Esophagus squamous epithelium (tissue), 5 donors: Measurements from ENCODE around the gene TSC1. TPM values are rescaled to one million over a fixed set of nuclear protein-coding genes. Genes with fewer than 3 reads are reported as not detected.

Experiments used
- DNase-seq: peaks from one replicate; lab custom pipeline; 2025; lab: John Stamatoyannopoulos, UW
- H3K27ac ChIP-seq, 4 donors: fragments of 200-600 bp; sonication (generic); one replicate each; pipeline ENCODE4 v1.5.1; 2016 to 2019; ENCODE audit warnings: mild to moderate bottlenecking in 1 of 4
- H3K27me3 ChIP-seq, 4 donors: fragments of 200-600 bp; sonication (generic); 1 replicate in 3 of 4; 2 replicates in 1 of 4; pipeline versions ENCODE4 v1.5.1 to v1.6.0; 2017 to 2021; ENCODE audit warnings: antibody characterized with exemption in 1 of 4
- H3K36me3 ChIP-seq, 3 donors: fragments of 200-600 bp; sonication (generic); one replicate each; pipeline ENCODE4 v1.5.1; 2016 to 2019
- H3K4me1 ChIP-seq, 3 donors: fragments of 200-600 bp; sonication (generic); one replicate each; pipeline ENCODE4 v1.5.1; 2017 to 2019
- H3K4me3 ChIP-seq, 4 donors: fragments of 200-600 bp; sonication (generic); 1 replicate in 3 of 4; 2 replicates in 1 of 4; pipeline ENCODE4 v1.5.1; 2016 to 2019; ENCODE audit warnings: mild to moderate bottlenecking in 2 of 4, moderate library complexity in 1 of 4
- H3K9me3 ChIP-seq, 3 donors: fragments of 200-600 bp; sonication (generic); one replicate each; pipeline ENCODE4 v1.5.1; 2016 to 2019
- POLR2A ChIP-seq, 4 donors: fragments of 450-650 bp; IDR thresholded peaks; one replicate each; pipeline ENCODE4 v1.6.1; 2017; ENCODE audit warnings: antibody characterized with exemption in 4 of 4, mild to moderate bottlenecking in 4 of 4, moderate library complexity in 3 of 4
- WGBS, 2 donors: methylation state at CpG; one replicate each; pipeline ENCODE4 v1.1.5; 2018; 5-methylcytosine and 5-hydroxymethylcytosine counted together
- intact Hi-C: fragments of 100-400 bp; cut with DNase I; formaldehyde crosslinking; loops from one replicate; pipeline ENCODE4 v1.15.0; 2022
- total RNA-seq, 4 donors: library from RNA; depleted of rRNA; stranded (reverse); fragments of >200 nt; gene quantifications; one replicate each; pipeline ENCODE4 v1.1.0, GENCODE V29; 2016
- TF ChIP-seq, protein P1 (sequence below), 6 experiments: fragments of 450-650 bp in 4 of 6; fragments of 200-600 bp in 2 of 6; sonication (generic) in 2 of 6; IDR thresholded peaks; one replicate each; pipeline ENCODE4 v1.5.1; 2016 to 2019; ENCODE audit warnings: antibody characterized with exemption in 6 of 6, mild to moderate bottlenecking in 4 of 6, moderate library complexity in 4 of 6
- donor health status: DM: yes; HTN: yes; CAD: no.

The TSC1 gene
- total RNA-seq, 4 donors from 2014 or later = 18.8 to 38.7 (median 25.7) TPM

DNA sequence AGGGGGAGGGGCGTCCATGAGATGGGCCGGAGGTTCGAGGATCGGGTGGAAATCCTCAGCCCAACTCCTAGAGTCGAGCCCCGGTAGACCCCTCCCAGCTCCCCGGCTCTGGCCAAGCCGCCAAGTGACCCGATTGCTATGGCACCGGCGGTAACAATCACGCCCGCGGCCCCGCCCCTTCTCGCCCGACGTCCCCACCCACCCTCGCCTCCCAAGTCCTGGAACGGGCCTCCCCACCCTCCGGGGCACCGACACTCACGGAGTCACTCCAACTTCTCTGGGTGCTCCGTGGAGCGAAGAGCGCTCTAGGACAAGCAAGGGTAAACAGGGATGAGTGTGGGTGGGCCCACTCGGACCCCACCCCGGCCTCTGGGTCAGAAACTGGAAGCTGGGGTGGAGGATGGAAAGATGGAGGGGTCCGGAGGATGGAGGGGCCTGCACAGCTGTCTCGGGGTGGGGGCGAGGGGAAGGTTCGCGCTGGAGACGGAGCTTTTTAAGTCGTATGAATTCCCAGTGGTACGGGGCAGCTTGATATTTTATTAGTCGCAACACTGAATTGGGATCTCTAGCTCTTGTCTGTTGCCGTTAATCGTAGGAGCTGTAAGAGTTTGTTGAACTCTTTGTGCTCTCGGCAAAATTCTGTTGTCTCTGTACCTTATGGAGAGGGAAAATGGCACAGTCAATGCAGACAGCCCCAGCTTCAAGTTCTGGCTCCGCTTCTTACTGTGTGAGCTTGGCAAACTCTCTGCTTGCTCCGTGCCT is 65.5 kb downstream of the TSC1 start, which contains the start of gene SPACA9:
TSS of gene SPACA9 (plus strand) at position 204 of the 762 bp plus-strand sequence. CDS start 5,050 bp downstream, outside the sequence.
- Histone ChIP-seq H3K4me1 (peaks cover 6 to 33% (median 13%) of the 10 kb centered on the region in 3 donors), H3K36me3 (peaks cover 0 to 2% (median 0%) of the 10 kb centered on the region in 3 donors), H3K9me3 (no peaks in the 10 kb centered on the region), H3K27ac (peak within 1 kb of the TSS; percentile 89 to 97 (median 93)), H3K27me3 (no peaks in the 10 kb centered on the region), H3K4me3 (peak within 1 kb of the TSS; percentile 78 to 91 (median 82))
- DNase-seq = no peak
- WGBS, 2 donors = 27 to 44% methylated on average over 17 to 18 of the region's 42 CpGs
- TF ChIP-seq, protein P1, sequence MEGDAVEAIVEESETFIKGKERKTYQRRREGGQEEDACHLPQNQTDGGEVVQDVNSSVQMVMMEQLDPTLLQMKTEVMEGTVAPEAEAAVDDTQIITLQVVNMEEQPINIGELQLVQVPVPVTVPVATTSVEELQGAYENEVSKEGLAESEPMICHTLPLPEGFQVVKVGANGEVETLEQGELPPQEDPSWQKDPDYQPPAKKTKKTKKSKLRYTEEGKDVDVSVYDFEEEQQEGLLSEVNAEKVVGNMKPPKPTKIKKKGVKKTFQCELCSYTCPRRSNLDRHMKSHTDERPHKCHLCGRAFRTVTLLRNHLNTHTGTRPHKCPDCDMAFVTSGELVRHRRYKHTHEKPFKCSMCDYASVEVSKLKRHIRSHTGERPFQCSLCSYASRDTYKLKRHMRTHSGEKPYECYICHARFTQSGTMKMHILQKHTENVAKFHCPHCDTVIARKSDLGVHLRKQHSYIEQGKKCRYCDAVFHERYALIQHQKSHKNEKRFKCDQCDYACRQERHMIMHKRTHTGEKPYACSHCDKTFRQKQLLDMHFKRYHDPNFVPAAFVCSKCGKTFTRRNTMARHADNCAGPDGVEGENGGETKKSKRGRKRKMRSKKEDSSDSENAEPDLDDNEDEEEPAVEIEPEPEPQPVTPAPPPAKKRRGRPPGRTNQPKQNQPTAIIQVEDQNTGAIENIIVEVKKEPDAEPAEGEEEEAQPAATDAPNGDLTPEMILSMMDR (IDR thresholded peaks at IDR 0.05) = no peak
- TF ChIP-seq POLR2A (IDR thresholded peaks at IDR 0.05) = peak in 1 of 4 donors; percentile 12
- intact Hi-C loops = no loop called here

DNA sequence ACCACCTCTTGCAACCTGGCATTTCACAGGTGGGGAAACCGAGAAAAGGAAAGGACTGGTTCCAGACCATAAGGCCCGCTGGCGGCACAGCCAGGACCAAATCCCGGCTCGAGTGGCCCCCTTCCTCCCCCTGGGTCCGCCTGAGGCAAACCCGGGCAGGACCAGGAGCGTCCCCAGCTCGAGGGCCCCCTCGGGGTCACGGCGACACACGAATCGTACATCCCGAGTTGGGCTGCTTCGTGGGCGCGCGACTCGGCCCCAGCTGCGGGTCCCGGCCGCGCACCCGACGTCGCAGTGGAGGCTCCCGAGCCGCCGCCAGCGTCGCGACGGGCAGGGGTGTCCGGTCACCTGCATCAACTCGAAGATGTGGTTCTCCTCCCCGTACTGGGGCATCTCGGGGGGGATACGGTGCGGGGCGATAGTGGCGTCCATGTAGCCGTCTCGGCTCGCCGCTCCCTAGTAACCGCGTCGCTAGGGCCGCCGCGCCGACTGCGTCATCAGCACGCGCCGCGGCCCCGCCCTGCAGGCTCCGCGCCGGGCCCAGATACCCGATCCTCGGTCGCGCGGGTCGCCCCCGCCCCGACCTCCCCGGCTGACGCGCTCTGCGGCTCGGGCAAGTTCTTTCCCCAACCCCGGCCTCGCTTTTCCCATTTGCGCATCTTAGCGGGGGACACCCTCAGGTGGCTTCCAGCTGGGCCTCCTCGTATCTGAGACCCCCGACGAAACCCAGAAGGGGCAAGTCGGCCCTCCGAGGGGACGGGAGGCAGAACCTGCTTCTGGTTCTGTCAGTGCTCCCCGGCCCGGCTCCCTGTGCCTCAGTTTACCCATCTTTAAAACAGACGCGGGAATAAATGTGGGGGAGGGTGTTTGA is 66.4 kb downstream of the TSC1 start, which contains the start of gene AK8:
TSS of gene AK8 (minus strand) at position 461 of the 871 bp plus-strand sequence. CDS start at position 432, 29 bp downstream.
- no peaks in the 10 kb centered on the region for H3K9me3 ChIP-seq
- H3K27me3 ChIP-seq = no peaks in the 10 kb centered on the region
- TF ChIP-seq, protein P1 (IDR thresholded peaks at IDR 0.05) = peak in 2 of 6 experiments; percentile 2 to 29
- TF ChIP-seq POLR2A (IDR thresholded peaks at IDR 0.05) = peak in 2 of 4 donors; percentile 15 to 27
- peak within 1 kb of the TSS; percentile 78 to 91 (median 82) for H3K4me3 ChIP-seq
- WGBS, 2 donors = 0% methylated on average over 2 of the region's 89 CpGs; no CpG with 5 or more reads in 1 of the 2 donors
- no peak for DNase-seq
- peaks cover 6 to 33% (median 13%) of the 10 kb centered on the region in 3 donors for H3K4me1 ChIP-seq
- peak within 1 kb of the TSS; percentile 89 to 97 (median 93) for H3K27ac ChIP-seq
- no peaks in the 10 kb centered on the region for H3K36me3 ChIP-seq
- intact Hi-C loops = no loop called here

DNA sequence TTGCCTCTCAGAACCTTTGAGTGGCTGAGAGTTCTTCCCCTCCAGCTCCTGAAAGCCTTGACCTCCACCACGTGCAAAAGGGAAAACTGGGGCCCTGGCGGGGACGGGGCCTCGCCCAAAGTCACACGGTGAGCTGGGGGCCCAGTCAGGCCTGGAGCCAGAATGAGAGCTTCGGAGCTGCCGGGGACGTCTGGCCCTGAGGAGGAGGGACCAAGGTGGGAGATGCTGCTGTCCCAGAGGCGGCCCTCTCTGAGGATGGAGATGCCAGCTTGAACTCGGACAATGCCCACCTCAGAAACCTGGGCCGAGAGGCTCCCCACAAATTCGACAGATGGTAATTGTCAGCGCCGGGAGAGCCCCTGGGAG is 67.0 kb downstream of the TSC1 start:
- Histone ChIP-seq H3K4me3 (peak overlapping the region; percentile 78 to 91 (median 82)), H3K9me3 (no peaks in the 10 kb centered on the region), H3K27ac (peak overlapping the region in 3 of 4 donors; percentile 90 to 97 (median 96)), H3K27me3 (no peaks in the 10 kb centered on the region), H3K36me3 (no peaks in the 10 kb centered on the region), H3K4me1 (peaks cover 6 to 33% (median 13%) of the 10 kb centered on the region in 3 donors)
- intact Hi-C loops = no loop called here
- 20 to 27% methylated on average over 1 to 2 of the region's 14 CpGs for WGBS, 2 donors
- TF ChIP-seq, protein P1 (IDR thresholded peaks at IDR 0.05) = no peak
- TF ChIP-seq POLR2A (IDR thresholded peaks at IDR 0.05) = no peak
- DNase-seq = no peak

DNA sequence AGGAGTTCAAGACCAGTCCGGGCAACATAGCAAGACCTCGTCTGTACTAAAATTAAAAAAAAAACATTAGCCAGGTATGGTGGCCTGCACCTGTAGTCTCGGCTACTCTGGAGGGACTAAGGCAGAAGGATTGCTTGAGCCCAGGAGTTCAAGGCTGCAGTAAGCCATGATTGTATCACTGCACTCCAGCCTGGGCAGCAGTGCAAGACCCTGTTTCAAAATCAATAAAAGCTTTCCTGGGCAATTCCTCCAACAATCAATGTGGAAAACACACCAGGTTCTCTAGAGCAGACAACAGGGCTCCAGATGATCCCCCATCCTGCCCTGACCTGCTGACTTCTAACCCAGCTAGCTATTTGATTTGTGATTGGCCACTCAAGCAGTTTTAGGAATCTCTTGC is 67.6 kb downstream of the TSC1 start:
- Histone ChIP-seq H3K4me3 (no peak overlapping the region), H3K4me1 (peaks cover 6 to 31% (median 13%) of the 10 kb centered on the region in 3 donors), H3K27me3 (no peaks in the 10 kb centered on the region), H3K9me3 (no peaks in the 10 kb centered on the region), H3K27ac (no peak overlapping the region), H3K36me3 (no peaks in the 10 kb centered on the region)
- intact Hi-C loops = no loop called here
- TF ChIP-seq, protein P1 (IDR thresholded peaks at IDR 0.05) = no peak
- TF ChIP-seq POLR2A (IDR thresholded peaks at IDR 0.05) = no peak
- DNase-seq = no peak
- WGBS, 2 donors = 85 to 91% methylated on average over 3 of the region's 3 CpGs
